ENCODE data around the gene FBXW4. TPM values are rescaled to one million over a fixed set of nuclear protein-coding genes. Genes with fewer than 3 reads are reported as not detected.

FBXW4 gene
- total RNA-seq, 2 experiments from 2014 or later: 43.1 to 60.9 TPM

DNA sequence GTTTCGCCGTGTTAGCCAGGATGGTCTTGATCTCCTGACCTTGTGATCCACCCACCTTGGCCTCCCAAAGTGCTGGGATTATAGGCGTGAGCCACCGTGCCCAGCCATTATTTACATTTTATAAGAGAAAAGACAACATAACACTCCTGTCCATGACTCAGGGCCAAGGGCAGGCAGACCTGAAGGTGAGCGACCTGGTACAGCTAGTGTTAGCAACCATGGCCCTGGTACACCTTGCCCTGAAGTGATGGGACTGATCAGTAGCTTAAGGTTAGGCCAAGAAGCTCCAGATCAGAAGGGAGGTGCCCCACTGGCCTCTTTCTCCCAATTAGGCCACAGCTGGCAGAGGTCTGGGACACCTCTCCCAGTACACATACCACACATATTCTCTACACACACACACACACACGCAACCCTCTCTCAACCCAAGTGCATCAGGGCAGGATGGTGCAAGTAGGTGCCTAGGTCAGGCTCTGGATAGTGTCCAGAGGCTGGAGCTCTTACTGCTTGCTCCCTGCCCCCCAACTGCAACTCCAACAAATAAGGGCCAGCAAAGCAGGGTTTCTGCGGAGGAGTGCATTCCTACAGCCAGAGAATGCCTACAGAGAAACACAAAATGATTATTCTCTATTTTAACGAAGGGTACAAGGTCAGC, 63.0 kb downstream of the FBXW4 start:
- ChIA-PET CTCF (ENCODE audit: unreplicated experiment) (no interaction called here), POLR2A (interaction anchor here (0.7 to 1.2 kb wide), 2 partner anchors 14 to 540 kb away, joined by 3 read pairs; no protein-coding TSS in a partner anchor)
- intact Hi-C loops (cut with micrococcal nuclease; ENCODE audit: unreplicated experiment): no loop called here
- no peaks in the 10 kb centered on the region for H3K79me2 ChIP-seq (ENCODE audit: insufficient read depth, low read depth, low read length)
- H4K20me1 ChIP-seq (ENCODE audit: insufficient read depth, low read length): no peaks in the 10 kb centered on the region
- peaks cover 19% of the 10 kb centered on the region for H3K36me3 ChIP-seq (ENCODE audit: insufficient read depth, low read length)
- no peak for TF ChIP-seq EZH2phosphoT487 (IDR thresholded peaks at IDR 0.05; ENCODE audit: borderline replicate concordance, low read depth, low read length)
- TF ChIP-seq, protein P1, sequence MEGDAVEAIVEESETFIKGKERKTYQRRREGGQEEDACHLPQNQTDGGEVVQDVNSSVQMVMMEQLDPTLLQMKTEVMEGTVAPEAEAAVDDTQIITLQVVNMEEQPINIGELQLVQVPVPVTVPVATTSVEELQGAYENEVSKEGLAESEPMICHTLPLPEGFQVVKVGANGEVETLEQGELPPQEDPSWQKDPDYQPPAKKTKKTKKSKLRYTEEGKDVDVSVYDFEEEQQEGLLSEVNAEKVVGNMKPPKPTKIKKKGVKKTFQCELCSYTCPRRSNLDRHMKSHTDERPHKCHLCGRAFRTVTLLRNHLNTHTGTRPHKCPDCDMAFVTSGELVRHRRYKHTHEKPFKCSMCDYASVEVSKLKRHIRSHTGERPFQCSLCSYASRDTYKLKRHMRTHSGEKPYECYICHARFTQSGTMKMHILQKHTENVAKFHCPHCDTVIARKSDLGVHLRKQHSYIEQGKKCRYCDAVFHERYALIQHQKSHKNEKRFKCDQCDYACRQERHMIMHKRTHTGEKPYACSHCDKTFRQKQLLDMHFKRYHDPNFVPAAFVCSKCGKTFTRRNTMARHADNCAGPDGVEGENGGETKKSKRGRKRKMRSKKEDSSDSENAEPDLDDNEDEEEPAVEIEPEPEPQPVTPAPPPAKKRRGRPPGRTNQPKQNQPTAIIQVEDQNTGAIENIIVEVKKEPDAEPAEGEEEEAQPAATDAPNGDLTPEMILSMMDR (conservative IDR thresholded peaks at IDR 0.05; ENCODE audit: low read length): no peak
- no peaks in the 10 kb centered on the region for H3K9me3 ChIP-seq (ENCODE audit: low read length)
- no TSS peak for BruUV-seq (replicated peaks)
- H2AFZ ChIP-seq (ENCODE audit: low read length): no peak overlapping the region
- H3K27ac ChIP-seq (ENCODE audit: low read depth, low read length, poor library complexity, severe bottlenecking): no peak overlapping the region
- no peak for DNase-seq (ENCODE audit: low spot score)
- no peak overlapping the region for H3K4me3 ChIP-seq (ENCODE audit: low read depth, low read length, poor library complexity, severe bottlenecking)
- no peaks in the 10 kb centered on the region for H3K4me1 ChIP-seq (ENCODE audit: insufficient read depth, low read length, poor library complexity, severe bottlenecking)
- H3K4me2 ChIP-seq (ENCODE audit: low read length): no peak overlapping the region
- H3K9me2 ChIP-seq (ENCODE audit: insufficient read depth, low read length): no peaks in the 10 kb centered on the region

DNA sequence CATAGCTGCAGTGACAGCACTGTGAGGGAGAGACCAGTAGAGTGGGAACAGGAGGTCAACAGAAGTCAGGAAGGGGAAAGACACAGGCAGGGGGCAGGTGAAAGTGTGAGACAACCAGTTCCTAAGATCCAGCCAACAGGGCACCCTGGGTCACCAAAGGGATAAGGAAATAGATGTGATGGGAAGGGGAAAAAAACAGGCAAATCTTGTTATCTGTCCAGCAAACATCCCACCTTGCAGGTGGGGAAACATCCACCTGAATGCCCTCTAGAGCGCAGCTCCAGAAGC, 64.4 kb downstream of the FBXW4 start:
- no TSS peak for BruUV-seq (replicated peaks)

More for the DNA sequence above, 64.4 kb downstream of the FBXW4 start:
- no peak overlapping the region for H3K4me2 ChIP-seq (ENCODE audit: low read length)
- H3K9me2 ChIP-seq (ENCODE audit: insufficient read depth, low read length): no peaks in the 10 kb centered on the region
- H2AFZ ChIP-seq (ENCODE audit: low read length): no peak overlapping the region
- DNase-seq (ENCODE audit: low spot score): no peak
- no peaks in the 10 kb centered on the region for H3K79me2 ChIP-seq (ENCODE audit: insufficient read depth, low read depth, low read length)
- ChIA-PET CTCF (ENCODE audit: unreplicated experiment) (no interaction called here), POLR2A (no interaction called here)
- peaks cover 10% of the 10 kb centered on the region for H3K36me3 ChIP-seq (ENCODE audit: insufficient read depth, low read length)
- no peak for TF ChIP-seq EZH2phosphoT487 (IDR thresholded peaks at IDR 0.05; ENCODE audit: borderline replicate concordance, low read depth, low read length)
- TF ChIP-seq, protein P1 (conservative IDR thresholded peaks at IDR 0.05; ENCODE audit: low read length): no peak
- no peaks in the 10 kb centered on the region for H3K4me1 ChIP-seq (ENCODE audit: insufficient read depth, low read length, poor library complexity, severe bottlenecking)
- no peaks in the 10 kb centered on the region for H4K20me1 ChIP-seq (ENCODE audit: insufficient read depth, low read length)
- H3K9me3 ChIP-seq (ENCODE audit: low read length): no peaks in the 10 kb centered on the region
- intact Hi-C loops (cut with micrococcal nuclease; ENCODE audit: unreplicated experiment): no loop called here
- no peak overlapping the region for H3K4me3 ChIP-seq (ENCODE audit: low read depth, low read length, poor library complexity, severe bottlenecking)
- H3K27ac ChIP-seq (ENCODE audit: low read depth, low read length, poor library complexity, severe bottlenecking): no peak overlapping the region
